GM23248 (cell line): Measurements from ENCODE around the gene NAALADL2.

Experiments
- EZH2 ChIP-seq: fragments of 200-600 bp; sonication (generic); IDR thresholded peaks from 2 replicates; pipeline ENCODE4 v1.6.1; 2018; ENCODE audit warnings: antibody characterized with exemption, mild to moderate bottlenecking; ENCODE audit not compliant: insufficient read depth, poor library complexity, severe bottlenecking
- EZH2phosphoT487 ChIP-seq: fragments of 200-600 bp; sonication (generic); IDR thresholded peaks from 2 replicates; pipeline ENCODE4 v1.6.1; 2018; ENCODE audit warnings: antibody characterized with exemption, moderate library complexity, mild to moderate bottlenecking, low read depth; ENCODE audit not compliant: insufficient read depth

DNA sequence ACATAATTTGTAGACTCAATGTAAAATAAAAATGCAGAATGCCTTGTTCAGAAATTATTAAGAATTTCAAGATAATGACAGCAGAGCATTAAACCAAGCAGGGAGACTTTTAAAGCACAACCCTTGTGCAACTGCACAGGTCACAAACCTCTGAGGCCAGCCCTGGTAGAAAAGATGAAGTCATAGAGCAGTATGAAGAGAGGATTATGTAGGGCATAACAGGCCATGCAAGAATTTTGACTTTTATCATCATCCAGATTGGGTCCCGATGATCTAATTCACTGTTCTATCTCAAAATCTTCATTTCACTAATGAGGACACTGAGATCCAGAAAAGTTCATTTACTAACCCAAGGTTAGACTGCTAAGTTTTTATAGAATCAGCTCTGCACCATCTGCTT is 388.5 kb downstream of the NAALADL2 start:
- TF ChIP-seq EZH2: no peak
- no peak for TF ChIP-seq EZH2phosphoT487
